Stimulated activated CD4-positive, alpha-beta T cell treated with anti-CD3 and anti-CD28 coated beads, TNF-alpha, amount 100 ng/mL, for 1 hour (primary cell): ENCODE results near the gene CARS2.

Source experiments
- DNase-seq, 3 donors: peaks; one replicate each; pipeline ENCODE4 v3.0.0-alpha.2; 2020; ENCODE audit warnings: low read depth in 3 of 3, low spot score in 1 of 3

The CARS2 gene

DNA sequence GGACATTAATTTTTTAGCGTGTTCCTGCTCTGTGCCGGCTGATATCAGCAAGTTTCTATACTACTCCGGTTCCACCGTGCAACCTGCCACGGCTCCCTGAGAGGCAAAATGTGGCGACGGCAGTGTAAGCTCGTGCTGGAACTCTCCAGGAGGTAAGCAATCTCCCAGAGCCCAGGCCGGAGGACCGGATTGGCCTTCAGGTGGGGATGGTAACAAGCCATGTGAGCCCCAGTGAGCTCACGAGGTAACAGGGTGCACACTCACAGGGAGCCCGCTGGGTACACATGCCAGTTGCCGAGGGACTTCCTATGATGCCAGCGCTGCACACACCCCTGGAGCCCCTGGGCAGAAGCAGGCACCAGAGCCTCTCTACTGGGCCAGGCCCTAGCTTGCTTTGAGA lies 52.1 kb downstream of the CARS2 start:
- DNase-seq, result no peak

DNA sequence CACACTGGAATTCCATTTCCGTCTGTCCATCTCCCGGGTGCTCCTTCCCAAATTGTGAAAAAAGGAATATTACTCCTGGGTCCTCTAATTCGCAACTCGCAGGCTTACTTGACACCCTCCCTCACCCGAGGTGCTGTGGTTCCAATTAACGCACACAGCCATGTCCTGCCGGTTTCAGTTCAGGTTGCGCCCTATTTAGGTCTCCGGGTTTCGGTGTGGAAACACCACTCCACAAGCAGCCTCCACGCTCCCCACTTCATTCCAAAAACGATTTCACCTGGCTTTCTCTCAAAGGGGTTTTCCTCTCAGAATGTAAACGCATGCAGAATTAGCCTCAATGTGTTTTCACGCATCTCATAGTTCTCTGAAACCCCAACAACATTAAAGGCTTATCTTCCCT lies 52.6 kb downstream of the CARS2 start:
- DNase-seq, result no peak

DNA sequence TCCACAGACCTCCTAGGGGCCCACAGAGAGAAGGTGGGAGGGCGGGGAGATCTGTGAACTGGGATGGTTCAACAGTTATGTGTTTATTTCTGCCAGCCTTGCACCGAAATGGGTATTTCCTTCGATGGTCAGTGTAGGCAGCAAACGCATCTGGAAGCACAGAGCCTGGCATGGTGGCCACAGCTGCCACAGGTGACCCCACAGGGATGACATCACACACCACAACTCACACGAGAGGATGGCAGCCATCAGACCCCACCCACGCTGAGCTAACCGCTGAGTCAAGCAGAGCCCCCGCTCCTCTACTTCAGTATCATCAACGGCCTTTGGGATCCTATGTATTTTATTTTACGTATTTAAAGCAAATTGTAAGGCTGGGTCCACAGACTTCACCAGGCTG lies 53.2 kb downstream of the CARS2 start:
- DNase-seq, result no peak

DNA sequence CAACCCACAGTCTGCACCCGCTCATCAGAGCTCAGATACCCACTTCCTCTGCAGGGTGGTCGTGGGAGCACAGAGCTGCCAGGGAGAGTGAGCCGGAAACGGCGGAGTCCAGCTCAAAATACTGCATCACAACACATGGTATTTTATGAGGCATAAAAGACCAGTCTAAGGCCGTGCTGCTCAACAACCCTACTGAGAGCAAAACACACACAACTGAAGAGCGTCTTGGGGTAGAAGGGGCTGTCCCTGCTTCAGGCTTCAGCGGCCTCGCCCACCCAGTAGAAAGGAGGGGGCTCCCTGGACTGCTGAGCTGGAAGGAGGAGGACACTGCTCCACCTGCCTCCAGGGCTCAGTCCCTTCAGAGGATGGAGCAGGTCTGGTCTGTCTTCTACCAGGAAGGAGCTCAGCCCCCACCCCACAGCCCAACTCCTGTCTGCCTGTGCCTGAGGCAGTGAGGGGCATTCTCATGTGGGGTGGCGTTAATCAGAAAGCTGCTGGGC lies 53.6 kb downstream of the CARS2 start:
- DNase-seq, result no peak

DNA sequence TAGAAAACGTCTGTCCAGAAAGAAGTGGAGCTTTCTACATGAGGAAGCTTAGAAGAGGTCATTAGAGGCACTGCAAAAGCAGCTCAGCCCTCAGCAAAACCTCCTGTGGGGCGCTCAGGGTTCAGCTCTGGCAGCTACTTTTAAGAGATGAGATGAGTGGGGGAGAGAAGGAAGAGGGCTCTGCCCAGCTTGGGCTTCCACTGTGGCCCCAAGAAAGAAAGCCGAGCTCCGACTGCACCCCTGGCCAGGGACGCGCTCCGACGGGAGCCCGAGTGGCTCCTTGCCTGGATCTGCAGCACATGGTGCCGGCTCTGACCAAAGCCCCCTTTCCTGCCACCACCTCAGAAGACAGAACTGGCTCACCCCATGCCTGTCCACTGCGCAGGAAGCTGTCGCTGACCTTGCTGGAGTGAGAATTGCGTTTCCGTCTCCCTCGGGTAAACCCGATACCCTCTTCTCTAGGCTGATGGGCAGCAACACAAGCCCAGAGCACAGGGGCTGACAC lies 54.1 kb downstream of the CARS2 start:
- DNase-seq, result no peak

DNA sequence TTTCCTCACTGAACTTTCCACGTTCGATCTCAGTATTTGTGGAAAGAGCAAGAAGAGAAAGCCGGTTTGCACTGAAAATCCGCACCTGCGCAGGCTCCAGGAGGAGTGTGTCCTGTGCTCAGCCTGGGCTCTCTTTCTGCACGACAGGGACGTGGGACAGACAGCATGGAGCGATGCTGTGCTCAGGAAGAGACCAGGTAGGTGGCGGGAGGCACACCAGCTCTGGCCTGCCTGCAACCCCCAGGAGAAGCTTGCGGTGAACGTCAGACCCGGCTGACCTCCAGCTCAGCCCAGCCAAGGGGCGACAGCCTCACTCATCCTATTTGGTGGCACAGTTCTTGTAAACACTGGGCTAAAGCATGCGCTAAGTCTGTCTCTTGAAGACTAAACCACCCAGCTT lies 54.6 kb downstream of the CARS2 start:
- no peak for DNase-seq

DNA sequence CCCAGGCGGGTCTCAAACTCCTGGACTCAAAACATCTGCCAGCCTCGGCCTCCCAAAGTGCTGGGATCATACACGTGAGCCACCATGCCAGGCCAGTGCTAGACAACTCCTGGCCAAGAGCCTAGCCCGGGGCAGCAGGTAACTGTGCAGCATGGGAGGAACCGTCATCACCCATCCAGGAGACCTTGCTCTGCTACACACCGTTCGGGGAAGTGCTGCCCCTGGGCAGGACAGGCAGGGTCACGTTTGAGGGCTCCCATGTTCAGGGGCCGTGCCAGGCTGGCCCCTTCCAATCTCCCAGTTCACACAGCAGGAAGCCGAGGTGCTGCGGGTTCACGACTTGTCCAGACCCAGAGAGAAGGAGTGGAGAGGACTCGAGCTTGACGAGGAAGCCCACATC lies 55.5 kb downstream of the CARS2 start:
- DNase-seq, result no peak

DNA sequence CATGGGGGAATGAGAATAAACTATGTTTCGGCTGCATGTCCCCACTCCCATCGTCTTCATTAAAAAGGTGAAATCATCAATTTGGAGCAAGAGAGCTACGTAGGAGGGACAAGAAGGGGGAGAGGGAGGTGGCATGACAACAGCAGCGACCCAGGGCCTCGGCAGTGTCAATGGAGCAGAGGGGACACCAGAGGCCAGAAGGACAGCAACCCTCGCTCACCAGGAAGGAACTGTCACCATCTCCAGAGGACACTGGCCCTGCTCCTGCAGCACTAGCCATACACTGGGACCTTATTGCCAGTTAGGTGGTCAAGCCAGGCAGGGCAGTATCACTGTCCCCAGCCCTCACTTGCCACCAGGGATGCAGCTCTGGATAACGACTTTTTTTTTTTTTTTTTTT lies 56.4 kb downstream of the CARS2 start:
- DNase-seq, result no peak

DNA sequence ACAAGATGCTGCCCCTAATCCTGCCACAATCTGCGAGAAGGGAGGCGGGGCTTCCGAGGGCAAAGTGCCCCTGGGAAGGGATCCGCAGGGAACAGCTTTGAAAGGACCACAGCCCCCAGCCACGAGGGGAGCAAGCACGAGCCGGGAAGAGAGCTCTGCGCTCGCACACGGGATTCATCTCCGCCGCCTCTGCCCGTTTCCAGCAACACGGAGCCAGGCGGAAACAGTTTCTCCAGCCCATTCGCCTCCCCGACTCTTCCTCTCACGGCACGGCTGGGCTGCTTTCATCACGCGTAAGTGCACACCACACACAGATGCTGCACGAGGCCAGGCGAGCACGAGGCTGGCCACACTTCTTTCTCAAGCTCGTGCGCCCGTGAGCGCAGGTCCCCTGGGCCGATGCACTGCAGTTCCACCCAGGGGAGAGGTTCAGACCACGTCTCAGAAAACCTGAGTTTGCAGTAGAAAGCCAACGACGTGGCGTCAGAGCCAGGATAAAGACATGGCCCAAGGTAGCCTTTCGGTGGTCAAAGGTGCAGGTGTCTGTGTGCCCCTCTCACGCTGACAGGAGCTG lies 57.0 kb downstream of the CARS2 start:
- DNase-seq, result no peak

DNA sequence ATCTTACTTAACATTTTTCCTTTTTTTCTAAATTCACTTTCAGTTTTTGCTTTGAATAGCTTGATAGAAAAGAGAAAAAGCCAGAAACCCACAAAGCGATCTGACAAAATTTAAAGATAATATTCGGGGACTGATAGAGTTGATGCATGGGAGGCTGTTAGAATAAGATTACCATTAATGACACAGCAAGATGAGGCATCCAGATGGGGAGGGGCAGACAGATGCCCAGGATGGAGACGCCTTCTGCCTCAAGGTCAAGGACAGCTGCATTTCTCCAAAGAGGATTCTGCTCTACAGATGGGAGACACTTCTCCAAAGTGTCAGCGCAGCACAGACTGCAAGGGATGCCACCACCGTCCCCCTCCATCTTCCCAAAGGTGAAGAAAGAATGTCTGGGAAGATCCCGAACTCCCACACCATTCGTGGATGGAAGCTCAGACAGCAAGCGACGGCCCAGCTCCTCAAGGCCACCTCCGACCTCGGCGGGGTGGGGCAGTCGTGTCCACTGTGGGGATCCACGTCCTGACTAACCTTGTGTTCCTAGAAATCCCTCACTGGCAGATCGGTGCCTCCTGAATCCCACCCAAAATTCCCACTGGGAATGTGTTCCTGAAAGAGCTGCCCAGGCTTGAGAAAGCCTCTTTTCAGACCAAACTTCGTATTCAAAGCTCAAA lies 57.6 kb downstream of the CARS2 start:
- DNase-seq, result no peak

DNA sequence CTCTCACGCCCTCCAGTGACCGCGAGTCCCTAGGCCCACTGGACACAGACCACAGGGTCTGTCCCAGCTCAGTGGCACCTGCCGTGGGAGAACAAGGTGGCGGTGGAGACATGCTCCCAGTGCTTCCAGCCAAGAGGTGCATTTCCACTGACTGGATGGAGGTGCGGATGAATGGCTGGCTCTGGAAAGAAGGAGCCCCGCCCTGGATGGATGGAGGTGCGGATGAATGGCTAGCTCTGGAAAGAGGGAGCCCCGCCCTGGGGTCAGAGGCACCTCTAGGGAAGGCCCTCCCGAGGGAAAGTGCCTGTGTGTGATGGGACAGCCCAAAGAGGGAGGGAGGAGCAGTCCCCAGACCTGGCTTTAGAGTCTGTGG lies 58.6 kb downstream of the CARS2 start:
- DNase-seq, result no peak

DNA sequence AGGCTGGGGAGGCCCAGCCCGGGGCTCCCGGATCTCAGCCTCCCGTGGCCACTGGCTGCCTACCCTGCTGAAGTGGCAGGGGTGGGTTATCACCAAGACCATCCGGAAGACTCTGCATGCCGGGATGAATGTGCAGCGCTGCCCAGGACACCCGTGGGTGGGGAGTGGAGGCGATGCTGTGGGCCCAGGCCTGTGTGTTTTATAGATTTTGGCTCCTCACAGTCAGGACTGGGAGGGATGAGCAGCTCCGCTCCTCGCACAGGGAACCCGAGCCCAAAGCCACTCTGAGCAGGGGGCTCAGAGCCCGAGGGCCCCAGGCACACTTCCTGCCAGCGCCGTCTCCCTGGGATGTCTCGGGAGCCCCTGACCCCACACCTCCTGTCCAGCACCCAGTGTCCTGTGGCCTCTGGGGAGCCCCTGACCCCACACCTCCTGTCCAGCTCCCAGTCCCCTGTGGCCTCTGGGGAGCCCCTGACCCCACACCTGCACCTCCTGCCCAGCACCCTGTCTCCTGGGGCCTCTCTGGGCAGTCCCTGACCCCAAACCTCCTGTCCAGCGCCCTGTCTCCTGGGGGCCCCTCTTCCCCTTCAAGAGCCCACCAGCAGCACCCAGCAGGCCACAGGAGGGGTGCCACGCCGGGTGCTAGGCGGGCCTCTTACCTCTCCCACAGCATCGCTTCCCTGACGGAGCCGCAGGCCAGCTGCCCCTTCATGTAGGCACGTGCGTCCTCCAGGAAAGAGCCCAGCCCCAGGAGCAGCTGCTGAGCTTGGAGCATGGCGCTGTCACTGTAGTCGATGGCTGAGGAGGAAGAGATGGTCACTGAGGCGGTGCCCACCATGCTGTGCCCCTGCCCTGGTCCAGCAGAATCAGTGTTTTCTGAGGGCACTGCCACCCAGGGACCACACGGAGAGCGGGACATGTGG lies 59.2 kb downstream of the CARS2 start:
- no peak for DNase-seq

DNA sequence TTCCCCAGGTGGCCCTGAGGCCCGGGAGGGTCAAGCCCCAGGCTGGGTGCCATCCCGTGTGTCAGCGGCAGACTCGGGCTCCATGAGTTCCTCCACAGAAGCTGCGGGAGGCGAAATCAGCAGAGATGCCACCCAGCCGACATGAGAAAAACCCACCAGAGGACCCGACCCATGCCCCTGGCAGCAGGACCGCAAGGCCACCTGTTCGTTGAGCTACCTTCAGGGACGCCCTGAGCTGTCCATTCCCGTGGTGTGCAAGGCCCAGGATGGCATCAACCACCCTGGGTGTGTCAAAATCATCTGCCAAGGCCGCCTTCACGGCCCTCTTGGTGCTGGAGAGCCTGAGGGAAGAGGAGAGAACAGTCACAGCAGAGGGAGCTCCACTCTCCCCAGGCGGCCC lies 60.2 kb downstream of the CARS2 start:
- DNase-seq, result no peak

DNA sequence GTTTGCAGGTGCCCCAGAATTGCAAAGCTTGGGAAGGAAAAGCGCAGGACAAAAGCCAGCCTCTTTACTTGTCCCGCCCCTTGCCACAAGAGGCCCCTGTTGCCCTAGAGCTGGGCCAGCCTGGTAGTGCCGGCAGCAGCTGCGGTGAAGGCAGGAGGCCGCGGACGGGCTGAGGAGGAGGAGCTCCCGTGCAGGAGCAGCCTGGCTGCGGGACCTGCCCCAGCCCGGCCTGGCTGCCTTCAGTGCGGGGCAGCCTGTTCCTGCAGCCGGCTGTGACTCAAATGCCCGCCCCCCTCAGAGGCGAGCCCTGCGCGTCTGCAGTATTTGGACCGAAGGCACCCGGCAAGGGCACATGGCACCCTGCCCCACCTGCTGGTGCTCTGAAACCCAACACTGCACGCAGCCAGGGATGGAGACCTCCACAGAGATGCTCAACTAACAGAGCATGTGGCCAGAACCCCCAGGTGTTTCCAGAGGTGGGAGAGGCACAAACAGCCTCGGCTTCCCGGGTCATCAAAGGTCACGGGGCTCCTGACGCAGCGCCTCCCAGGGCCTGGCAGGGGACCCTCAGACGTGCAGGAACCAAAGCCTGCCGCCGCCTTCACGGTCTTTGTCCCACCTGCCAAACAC lies 60.9 kb downstream of the CARS2 start:
- DNase-seq, result peak in 1 of 3 donors; percentile 5

DNA sequence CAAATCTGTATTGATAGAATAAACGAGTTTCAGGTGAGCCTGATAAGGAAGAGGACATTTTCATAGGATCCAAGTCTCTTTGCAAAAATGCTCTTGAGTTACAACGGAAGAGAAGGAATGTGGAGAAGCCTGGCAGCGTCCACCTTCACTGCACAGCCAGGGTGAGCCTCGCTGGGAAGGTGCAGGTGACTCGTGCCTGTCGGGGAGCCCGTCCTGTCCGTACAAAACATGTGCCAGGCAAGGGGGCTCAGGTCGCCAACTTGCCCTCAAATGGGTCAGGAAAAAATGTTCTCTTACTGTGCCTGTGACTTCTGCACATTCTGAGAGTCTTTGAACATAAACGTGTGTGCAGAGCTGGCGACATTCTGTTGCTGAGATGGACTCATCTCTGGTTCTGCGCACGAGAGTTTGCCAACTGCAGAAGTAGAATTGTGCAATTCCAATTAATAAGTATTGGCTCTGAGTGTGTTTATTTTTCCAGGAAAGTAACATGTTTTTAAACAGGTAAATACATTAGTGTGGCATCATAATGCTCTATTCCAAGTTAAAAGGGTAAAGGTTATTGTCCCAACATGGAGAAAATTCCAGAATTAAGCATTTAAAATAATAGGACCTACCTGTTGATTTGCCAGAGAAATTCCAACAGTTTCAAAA lies 62.0 kb downstream of the CARS2 start:
- no peak for DNase-seq

DNA sequence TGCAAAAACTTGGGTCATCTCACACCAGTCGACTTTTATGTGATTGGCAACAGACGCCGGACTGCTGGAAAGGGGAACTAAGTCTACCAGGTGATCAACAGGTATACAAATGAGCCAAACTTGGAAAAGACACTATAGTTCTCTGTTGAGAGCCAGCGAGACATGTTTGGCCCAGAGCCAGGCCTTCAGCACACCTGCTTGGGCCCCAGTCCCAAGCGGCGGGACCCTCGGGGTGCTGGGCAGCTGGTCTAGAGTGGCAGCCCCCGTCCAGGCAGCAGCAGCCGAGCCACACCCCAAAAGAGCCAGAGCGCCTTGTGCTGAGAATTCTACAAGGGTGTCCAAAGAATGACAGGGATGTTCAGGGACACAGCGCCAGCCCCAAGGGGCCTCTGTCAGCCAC lies 62.6 kb downstream of the CARS2 start:
- no peak for DNase-seq

DNA sequence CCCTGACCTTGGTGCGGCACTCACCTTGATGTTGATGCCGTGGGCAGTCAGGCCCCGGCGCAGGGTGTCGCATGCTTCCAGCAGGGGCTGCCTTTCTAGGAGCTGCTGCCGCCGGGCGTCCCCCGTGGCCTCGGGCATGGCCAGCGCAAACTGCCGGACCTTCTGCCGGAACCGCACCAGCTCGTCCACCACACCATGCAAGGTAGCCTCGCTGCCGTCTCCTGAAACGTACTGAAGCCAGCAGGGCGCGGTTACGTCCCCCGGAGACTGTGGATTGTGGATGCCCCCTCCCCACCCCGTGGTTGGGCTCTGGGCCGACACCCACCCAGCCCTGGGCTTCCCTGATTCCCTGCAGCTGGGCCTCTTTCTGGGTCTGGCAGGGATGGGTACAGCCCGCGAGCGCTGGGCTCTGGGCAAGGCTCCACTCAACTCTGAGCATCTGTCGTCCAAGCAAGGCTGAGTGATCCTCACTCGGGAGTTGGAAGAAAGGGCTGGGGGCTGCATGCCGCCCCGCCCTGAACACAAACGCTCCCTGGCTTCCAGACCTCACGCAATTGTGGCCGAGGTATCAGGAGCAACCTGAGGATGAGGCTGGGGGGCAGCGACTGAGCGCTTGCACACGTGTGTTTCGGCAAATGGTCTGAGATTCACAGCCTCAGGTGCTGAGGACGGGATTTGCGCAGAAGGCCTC lies 63.5 kb downstream of the CARS2 start:
- no peak for DNase-seq

DNA sequence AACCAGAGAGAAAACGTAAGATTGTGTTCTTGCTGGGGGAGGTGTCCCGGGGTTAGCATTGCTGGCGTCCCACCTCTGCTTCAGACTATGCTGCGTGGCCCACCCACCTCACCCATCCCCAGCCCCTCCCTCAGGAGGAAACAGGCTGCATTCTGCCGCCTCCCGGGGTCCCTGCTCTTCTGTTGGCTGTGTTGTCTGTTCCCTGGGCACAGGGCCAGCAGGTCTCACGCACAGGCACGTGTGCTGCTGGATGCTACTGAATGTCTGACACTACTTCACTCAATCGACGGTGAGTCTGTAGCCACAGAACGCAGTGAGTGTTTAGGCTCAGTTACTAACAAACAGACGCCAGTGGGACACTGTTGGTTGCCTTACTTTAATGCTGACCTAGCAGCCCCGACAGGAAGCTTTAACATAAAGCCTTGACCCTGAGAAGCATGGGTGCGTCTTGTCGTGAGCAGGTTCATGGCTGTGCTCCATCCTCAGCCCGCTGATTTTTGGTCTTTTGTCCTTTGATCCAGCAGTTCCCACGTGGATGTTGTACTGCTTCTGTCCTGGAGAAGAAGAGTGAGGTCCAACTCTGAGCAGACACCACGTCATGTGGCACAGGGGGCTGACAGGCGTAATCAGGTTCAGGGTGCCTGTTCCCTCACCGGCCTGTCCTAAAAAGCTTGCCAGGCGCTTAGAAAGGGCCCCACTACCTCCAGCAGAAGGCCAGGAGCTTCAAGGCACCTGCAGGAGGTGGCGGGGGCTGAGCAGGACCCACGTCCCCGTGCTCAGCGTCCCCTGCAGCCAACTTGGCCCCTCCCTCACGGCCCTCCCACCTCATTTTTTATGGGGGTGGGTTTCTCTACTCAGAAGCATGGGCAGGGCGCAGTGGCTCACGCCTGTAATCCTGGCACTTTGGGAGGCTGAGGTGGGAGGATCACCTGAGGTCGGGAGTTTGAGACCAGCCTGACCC lies 64.6 kb downstream of the CARS2 start:
- DNase-seq, result no peak

DNA sequence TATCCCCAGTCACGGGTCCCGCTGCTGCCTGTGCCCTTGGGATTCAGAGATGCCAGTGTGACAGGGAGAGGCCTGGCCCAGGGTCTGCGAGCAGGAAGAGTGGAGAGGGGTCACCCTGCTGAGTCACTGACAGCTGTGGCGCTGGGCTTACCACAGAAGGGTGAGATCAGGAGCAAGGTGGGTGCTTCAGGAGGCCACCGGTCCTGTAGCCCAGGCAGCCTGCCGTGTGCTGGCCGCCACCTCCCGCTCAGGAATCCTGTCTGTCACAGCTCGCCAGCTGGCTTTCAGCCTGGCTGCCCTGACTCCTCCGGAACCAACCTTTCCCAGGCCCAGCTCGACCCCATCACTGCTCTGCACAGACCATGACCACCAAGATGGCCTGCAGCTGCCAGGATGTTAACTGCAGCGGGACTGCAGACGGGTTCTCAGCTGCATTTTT lies 65.3 kb downstream of the CARS2 start:
- no peak for DNase-seq
